Endothelial cell of umbilical vein (primary cell): ENCODE results near the gene NEXMIF.

Experiments
- POLR2A ChIP-seq: IDR thresholded peaks from 2 replicates; pipeline ENCODE4 v1.6.1; 2012; ENCODE audit warnings: low read depth, mild to moderate bottlenecking, control low read depth, low read length
- POLR2AphosphoS5 ChIP-seq: IDR thresholded peaks from 2 replicates; pipeline ENCODE4 v1.6.1; 2012; ENCODE audit warnings: low read depth, mild to moderate bottlenecking, control low read depth, low read length, moderate library complexity; ENCODE audit not compliant: insufficient read depth
- TF ChIP-seq, protein P1 (sequence below), 2 donors: IDR thresholded peaks; 1 replicate in 1 of 2; 2 replicates in 1 of 2; pipeline ENCODE4 v1.5.1; 2011; ENCODE audit warnings: low read length in 2 of 2, mild to moderate bottlenecking in 2 of 2, moderate library complexity in 2 of 2, control low read depth in 1 of 2, inconsistent platforms in 1 of 2, low read depth in 1 of 2; ENCODE audit not compliant: insufficient read depth in 1 of 2; ENCODE audit errors: extremely low read depth in 1 of 2

- TF ChIP-seq, protein P1, sequence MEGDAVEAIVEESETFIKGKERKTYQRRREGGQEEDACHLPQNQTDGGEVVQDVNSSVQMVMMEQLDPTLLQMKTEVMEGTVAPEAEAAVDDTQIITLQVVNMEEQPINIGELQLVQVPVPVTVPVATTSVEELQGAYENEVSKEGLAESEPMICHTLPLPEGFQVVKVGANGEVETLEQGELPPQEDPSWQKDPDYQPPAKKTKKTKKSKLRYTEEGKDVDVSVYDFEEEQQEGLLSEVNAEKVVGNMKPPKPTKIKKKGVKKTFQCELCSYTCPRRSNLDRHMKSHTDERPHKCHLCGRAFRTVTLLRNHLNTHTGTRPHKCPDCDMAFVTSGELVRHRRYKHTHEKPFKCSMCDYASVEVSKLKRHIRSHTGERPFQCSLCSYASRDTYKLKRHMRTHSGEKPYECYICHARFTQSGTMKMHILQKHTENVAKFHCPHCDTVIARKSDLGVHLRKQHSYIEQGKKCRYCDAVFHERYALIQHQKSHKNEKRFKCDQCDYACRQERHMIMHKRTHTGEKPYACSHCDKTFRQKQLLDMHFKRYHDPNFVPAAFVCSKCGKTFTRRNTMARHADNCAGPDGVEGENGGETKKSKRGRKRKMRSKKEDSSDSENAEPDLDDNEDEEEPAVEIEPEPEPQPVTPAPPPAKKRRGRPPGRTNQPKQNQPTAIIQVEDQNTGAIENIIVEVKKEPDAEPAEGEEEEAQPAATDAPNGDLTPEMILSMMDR (IDR thresholded peaks at IDR 0.05; ENCODE audit: extremely low read depth in 1 of 2, insufficient read depth in 1 of 2, low read depth in 1 of 2, low read length in 2 of 2): no peak
- TF ChIP-seq POLR2AphosphoS5 (no peak), POLR2A (no peak)
Observed at GRCh38 chrX:74804574-74804973, 120.7 kb downstream of the NEXMIF start.
